IMR-90 (cell line): ENCODE results near the gene MBOAT1. TPM values are rescaled to one million over a fixed set of nuclear protein-coding genes. Genes with fewer than 3 reads are reported as not detected.

Experiments
- ATAC-seq: fragments of 200-7000 bp; cut with Tn5 transposase; 2 replicates; pipeline ENCODE4 v1.9.1; 2020; ENCODE audit warnings: low read depth, mild to moderate bottlenecking, moderate library complexity
- BruUV-seq: library from RNA; stranded (reverse); fragments of 400-500 nt; replicated peaks from 2 replicates; lab custom pipeline; 2021; lab: Mats Ljungman, UMichigan
- CTCF ChIA-PET: fragments of 300-600 bp; formaldehyde crosslinking; extraction: SDS; loops from one replicate; lab custom pipeline; 2021; ENCODE audit warnings: antibody characterized with exemption; lab: Yijun Ruan, JAX
- POLR2A ChIA-PET: fragments of 300-600 bp; sonication (Branson Sonifier 250); formaldehyde crosslinking; loops from one replicate; lab custom pipeline; 2022; ENCODE audit warnings: antibody characterized with exemption; ENCODE audit not compliant: unreplicated experiment; lab: Charles Lee
- DNase-seq: peaks from one replicate; pipeline ENCODE4 v3.0.0; 2013
- H2AFZ ChIP-seq: replicated peaks from 2 replicates; pipeline ENCODE3; 2013; ENCODE audit warnings: low read length, mild to moderate bottlenecking; ENCODE audit not compliant: poor library complexity
- H2AK5ac ChIP-seq: 2 replicates; pipeline ENCODE4 v1.6.1; 2013; ENCODE audit warnings: low read depth, low read length, inconsistent platforms
- H2AK9ac ChIP-seq: replicated peaks from 2 replicates; pipeline ENCODE3; 2013; ENCODE audit warnings: mild to moderate bottlenecking, low read depth, low read length, moderate library complexity; ENCODE audit not compliant: poor library complexity
- H2BK120ac ChIP-seq: 2 replicates; pipeline ENCODE4 v1.6.1; 2013; ENCODE audit warnings: low read depth, low read length, inconsistent platforms
- H2BK15ac ChIP-seq: 3 replicates; pipeline ENCODE4 v1.6.1; 2013; ENCODE audit warnings: low read depth, low read length, inconsistent platforms
- H2BK20ac ChIP-seq: 2 replicates; pipeline ENCODE4 v1.6.1; 2013; ENCODE audit warnings: low read depth, mild to moderate bottlenecking, inconsistent platforms, low read length, moderate library complexity
- H2BK5ac ChIP-seq: 2 replicates; pipeline ENCODE4 v1.6.1; 2013; ENCODE audit warnings: mild to moderate bottlenecking, low read depth, low read length, inconsistent platforms; ENCODE audit not compliant: poor library complexity, severe bottlenecking
- H3K14ac ChIP-seq: replicated peaks from 2 replicates; pipeline ENCODE4 v1.6.1; 2013; ENCODE audit warnings: low read depth, low read length, inconsistent platforms
- H3K18ac ChIP-seq: 2 replicates; pipeline ENCODE4 v1.6.1; 2013; ENCODE audit warnings: low read depth, low read length, control low read depth
- H3K23ac ChIP-seq: 2 replicates; pipeline ENCODE4 v1.6.1; 2013; ENCODE audit warnings: low read depth, low read length, inconsistent platforms
- H3K27ac ChIP-seq: 2 replicates; pipeline ENCODE4 v1.5.1; 2013; ENCODE audit warnings: mild to moderate bottlenecking, control low read depth, low read length; ENCODE audit not compliant: insufficient read depth
- H3K27me3 ChIP-seq: 2 replicates; pipeline ENCODE4 v1.6.1; 2013; ENCODE audit warnings: low read length; ENCODE audit not compliant: control insufficient read depth, insufficient read depth
- H3K36me3 ChIP-seq: 2 replicates; pipeline ENCODE4 v1.6.1; 2013; ENCODE audit warnings: low read length, mixed read lengths; ENCODE audit not compliant: control insufficient read depth, insufficient read depth
- H3K4ac ChIP-seq: 2 replicates; pipeline ENCODE4 v1.6.1; 2013; ENCODE audit warnings: low read depth, low read length, inconsistent platforms
- H3K4me1 ChIP-seq: 2 replicates; pipeline ENCODE4 v1.6.1; 2013; ENCODE audit warnings: low read length, mixed read lengths; ENCODE audit not compliant: control insufficient read depth, insufficient read depth
- H3K4me2 ChIP-seq: 2 replicates; pipeline ENCODE4 v1.6.1; 2013; ENCODE audit warnings: low read depth, mild to moderate bottlenecking, control low read depth, low read length, moderate library complexity
- H3K4me3 ChIP-seq: 2 replicates; pipeline ENCODE4 v1.5.1; 2013; ENCODE audit warnings: low read depth, mild to moderate bottlenecking, control low read depth, low read length, moderate library complexity; ENCODE audit not compliant: insufficient read depth
- H3K56ac ChIP-seq: 2 replicates; pipeline ENCODE4 v1.6.1; 2013; ENCODE audit warnings: low read length, inconsistent platforms; ENCODE audit not compliant: insufficient read depth; ENCODE audit errors: extremely low read depth
- H3K79me1 ChIP-seq, 2 experiments: 2 replicates each; pipeline ENCODE4 v1.6.1; 2013; ENCODE audit warnings: low read length in 2 of 2, inconsistent platforms in 1 of 2, low read depth in 1 of 2
- H3K9ac ChIP-seq: 2 replicates; pipeline ENCODE4 v1.6.1; 2013; ENCODE audit warnings: low read depth, low read length, control low read depth
- H3K9me1 ChIP-seq: 2 replicates; pipeline ENCODE4 v1.6.1; 2013; ENCODE audit warnings: low read length, inconsistent platforms; ENCODE audit not compliant: insufficient read depth
- H3K9me3 ChIP-seq: 2 replicates; pipeline ENCODE4 v1.6.1; 2013; ENCODE audit warnings: low read length; ENCODE audit not compliant: control insufficient read depth, insufficient read depth
- H4K20me1 ChIP-seq: 2 replicates; pipeline ENCODE4 v1.6.1; 2013; ENCODE audit warnings: low read length, inconsistent platforms; ENCODE audit not compliant: insufficient read depth
- H4K5ac ChIP-seq: 2 replicates; pipeline ENCODE4 v1.6.1; 2013; ENCODE audit warnings: mild to moderate bottlenecking, low read depth, low read length, control low read depth
- H4K8ac ChIP-seq, 2 experiments: 2 replicates each; pipeline ENCODE4 v1.6.1; 2013; ENCODE audit warnings: low read depth in 2 of 2, low read length in 2 of 2, control low read depth in 1 of 2, inconsistent platforms in 1 of 2
- H4K91ac ChIP-seq: 2 replicates; pipeline ENCODE4 v1.6.1; 2013; ENCODE audit warnings: low read depth, low read length, inconsistent platforms; ENCODE audit not compliant: insufficient read depth
- BHLHE40 ChIP-seq: fragments of 150-350 bp; IDR thresholded peaks from 2 replicates; pipeline ENCODE4 v1.6.1; 2016; ENCODE audit warnings: mild to moderate bottlenecking, low read depth, low read length
- CHD1 ChIP-seq: IDR thresholded peaks from 2 replicates; pipeline ENCODE4 v1.6.1; 2012; ENCODE audit warnings: low read depth, low read length, improper control_type of control experiment
- FOS ChIP-seq: fragments of 150-350 bp; IDR thresholded peaks from 2 replicates; pipeline ENCODE4 v1.6.1; 2016; ENCODE audit warnings: low read depth, low read length
- MAZ ChIP-seq: IDR thresholded peaks from 2 replicates; pipeline ENCODE4 v1.6.1; 2012; ENCODE audit warnings: low read depth, mild to moderate bottlenecking, low read length, improper control_type of control experiment, moderate library complexity, borderline replicate concordance
- MXI1 ChIP-seq: IDR thresholded peaks from 2 replicates; pipeline ENCODE4 v1.6.1; 2012; ENCODE audit warnings: low read depth, mild to moderate bottlenecking, low read length, moderate library complexity, borderline replicate concordance
- NFE2L2 ChIP-seq: fragments of 150-350 bp; IDR thresholded peaks from 2 replicates; pipeline ENCODE4 v1.6.1; 2016; ENCODE audit warnings: low read depth, mild to moderate bottlenecking, low read length
- POLR2A ChIP-seq: IDR thresholded peaks from 2 replicates; pipeline ENCODE4 v1.6.1; 2012; ENCODE audit warnings: mild to moderate bottlenecking, low read depth, low read length
- RAD21 ChIP-seq: IDR thresholded peaks from 2 replicates; pipeline ENCODE4 v1.6.1; 2012; ENCODE audit warnings: low read length, improper control_type of control experiment
- RCOR1 ChIP-seq: IDR thresholded peaks from 2 replicates; pipeline ENCODE4 v1.6.1; 2012; ENCODE audit warnings: mild to moderate bottlenecking, low read length, improper control_type of control experiment; ENCODE audit not compliant: insufficient replicate concordance
- RFX5 ChIP-seq: IDR thresholded peaks from 2 replicates; pipeline ENCODE4 v1.8.0; 2012; ENCODE audit warnings: low read depth, mild to moderate bottlenecking, low read length, moderate library complexity
- SMC3 ChIP-seq: fragments of 150-350 bp; IDR thresholded peaks from 2 replicates; pipeline ENCODE4 v1.6.1; 2016; ENCODE audit warnings: low read depth, mild to moderate bottlenecking, antibody characterized with exemption, low read length, moderate library complexity
- WGBS, 2 experiments: methylation state at CpG; one replicate each; pipeline versions ENCODE4 v1.1.5 to v1.1.7; 2013; ENCODE audit warnings: missing lambda C conversion rate in 2 of 2; ENCODE audit not compliant: insufficient read length in 1 of 2; ENCODE audit errors: extremely low coverage in 2 of 2; 5-methylcytosine and 5-hydroxymethylcytosine counted together
- dilution Hi-C: fragments of 300-500 bp; cut with HindIII; formaldehyde crosslinking; loops from one replicate; pipeline ENCODE4 v1.14.3; 2018; ENCODE audit warnings: low sequenced_read_pairs; ENCODE audit not compliant: unreplicated experiment
- in situ Hi-C: fragments of 300-500 bp; cut with MboI; formaldehyde crosslinking; loops from 3 replicates; pipeline ENCODE4 v1.14.3; 2019; ENCODE audit warnings: low sequenced_read_pairs, inconsistent platforms, mixed read lengths
- intact Hi-C: fragments of 100-400 bp; cut with micrococcal nuclease; formaldehyde crosslinking; loops from 2 replicates; pipeline ENCODE4 v1.10.0; 2022
- polyA plus RNA-seq, 3 experiments: library from polyadenylated mRNA; depleted of rRNA; stranded (reverse); fragments of >200 nt; gene quantifications; 2 replicates each; pipeline ENCODE4 v1.2.3, GENCODE V29; 2012; ENCODE audit warnings: low replicate concordance in 1 of 3
- total RNA-seq: library from RNA; depleted of rRNA; stranded (reverse); fragments of >200 nt; gene quantifications from 2 replicates; pipeline ENCODE4 v1.2.3, GENCODE V29; 2012
- TF ChIP-seq, protein P1 (sequence below): conservative IDR thresholded peaks from 2 replicates; pipeline ENCODE4 v1.5.1; 2012; ENCODE audit warnings: mild to moderate bottlenecking, low read depth, low read length, improper control_type of control experiment
- TF ChIP-seq, protein P2 (sequence below): fragments of 150-350 bp; IDR thresholded peaks from 2 replicates; pipeline ENCODE4 v1.6.1; 2016; ENCODE audit warnings: low read depth, mild to moderate bottlenecking, low read length, moderate library complexity, borderline replicate concordance
- TF ChIP-seq, protein P3 (sequence below): fragments of 150-350 bp; IDR thresholded peaks from 2 replicates; pipeline ENCODE4 v1.6.1; 2017; ENCODE audit warnings: mild to moderate bottlenecking, antibody characterized with exemption, low read length, low read depth

The MBOAT1 gene
- total and polyA plus RNA-seq, 2 of the 4 experiments (the other 2 are of a cell fraction): 1.6 to 4.7 TPM

DNA sequence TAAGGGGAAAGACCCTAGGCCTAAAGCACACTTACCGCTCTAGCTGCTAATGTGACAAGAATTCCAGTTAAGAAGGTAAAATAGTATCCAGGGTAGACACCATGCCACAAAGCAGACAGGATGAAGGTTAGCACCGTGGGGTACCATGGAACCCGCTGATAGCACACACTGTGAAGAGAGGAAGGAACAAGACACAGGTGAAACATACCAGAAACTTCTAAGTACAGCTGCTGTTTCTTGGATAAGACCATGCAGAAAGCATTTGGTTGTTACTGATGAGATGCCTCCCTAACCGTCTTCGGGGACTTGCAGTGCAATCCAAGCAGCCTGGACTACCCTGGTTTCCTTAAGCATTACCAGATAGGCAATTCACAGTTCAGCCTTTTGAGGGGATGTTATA lies 99.4 kb downstream of the MBOAT1 start:
- no peak overlapping the region for H4K8ac ChIP-seq
- no peak overlapping the region for H3K9ac ChIP-seq
- POLR2A ChIA-PET: no interaction called here
- H2AK5ac ChIP-seq: no peak overlapping the region
- no peak overlapping the region for H3K23ac ChIP-seq
- no peak overlapping the region for H2BK5ac ChIP-seq
- no CpG with 5 or more reads among the region's 5 CpGs for WGBS, 2 experiments
- TF ChIP-seq, protein P1, sequence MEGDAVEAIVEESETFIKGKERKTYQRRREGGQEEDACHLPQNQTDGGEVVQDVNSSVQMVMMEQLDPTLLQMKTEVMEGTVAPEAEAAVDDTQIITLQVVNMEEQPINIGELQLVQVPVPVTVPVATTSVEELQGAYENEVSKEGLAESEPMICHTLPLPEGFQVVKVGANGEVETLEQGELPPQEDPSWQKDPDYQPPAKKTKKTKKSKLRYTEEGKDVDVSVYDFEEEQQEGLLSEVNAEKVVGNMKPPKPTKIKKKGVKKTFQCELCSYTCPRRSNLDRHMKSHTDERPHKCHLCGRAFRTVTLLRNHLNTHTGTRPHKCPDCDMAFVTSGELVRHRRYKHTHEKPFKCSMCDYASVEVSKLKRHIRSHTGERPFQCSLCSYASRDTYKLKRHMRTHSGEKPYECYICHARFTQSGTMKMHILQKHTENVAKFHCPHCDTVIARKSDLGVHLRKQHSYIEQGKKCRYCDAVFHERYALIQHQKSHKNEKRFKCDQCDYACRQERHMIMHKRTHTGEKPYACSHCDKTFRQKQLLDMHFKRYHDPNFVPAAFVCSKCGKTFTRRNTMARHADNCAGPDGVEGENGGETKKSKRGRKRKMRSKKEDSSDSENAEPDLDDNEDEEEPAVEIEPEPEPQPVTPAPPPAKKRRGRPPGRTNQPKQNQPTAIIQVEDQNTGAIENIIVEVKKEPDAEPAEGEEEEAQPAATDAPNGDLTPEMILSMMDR: no peak
- TF ChIP-seq RFX5 (no peak), FOS (no peak), CHD1 (no peak), MXI1 (no peak), RCOR1 (no peak), NFE2L2 (no peak), POLR2A (no peak), MAZ (no peak), BHLHE40 (no peak), RAD21 (no peak), SMC3 (no peak)
- TF ChIP-seq, protein P2, sequence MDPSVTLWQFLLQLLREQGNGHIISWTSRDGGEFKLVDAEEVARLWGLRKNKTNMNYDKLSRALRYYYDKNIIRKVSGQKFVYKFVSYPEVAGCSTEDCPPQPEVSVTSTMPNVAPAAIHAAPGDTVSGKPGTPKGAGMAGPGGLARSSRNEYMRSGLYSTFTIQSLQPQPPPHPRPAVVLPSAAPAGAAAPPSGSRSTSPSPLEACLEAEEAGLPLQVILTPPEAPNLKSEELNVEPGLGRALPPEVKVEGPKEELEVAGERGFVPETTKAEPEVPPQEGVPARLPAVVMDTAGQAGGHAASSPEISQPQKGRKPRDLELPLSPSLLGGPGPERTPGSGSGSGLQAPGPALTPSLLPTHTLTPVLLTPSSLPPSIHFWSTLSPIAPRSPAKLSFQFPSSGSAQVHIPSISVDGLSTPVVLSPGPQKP: no peak
- TF ChIP-seq, protein P3, sequence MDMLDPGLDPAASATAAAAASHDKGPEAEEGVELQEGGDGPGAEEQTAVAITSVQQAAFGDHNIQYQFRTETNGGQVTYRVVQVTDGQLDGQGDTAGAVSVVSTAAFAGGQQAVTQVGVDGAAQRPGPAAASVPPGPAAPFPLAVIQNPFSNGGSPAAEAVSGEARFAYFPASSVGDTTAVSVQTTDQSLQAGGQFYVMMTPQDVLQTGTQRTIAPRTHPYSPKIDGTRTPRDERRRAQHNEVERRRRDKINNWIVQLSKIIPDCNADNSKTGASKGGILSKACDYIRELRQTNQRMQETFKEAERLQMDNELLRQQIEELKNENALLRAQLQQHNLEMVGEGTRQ: no peak
- no peaks in the 10 kb centered on the region for H4K20me1 ChIP-seq
- no peak overlapping the region for H3K14ac ChIP-seq
- H4K91ac ChIP-seq: no peak overlapping the region
- no peaks in the 10 kb centered on the region for H3K27me3 ChIP-seq
- H2BK20ac ChIP-seq: no peak overlapping the region
- H3K79me1 ChIP-seq: no peaks in the 10 kb centered on the region
- no peaks in the 10 kb centered on the region for H3K36me3 ChIP-seq
- no peak for ATAC-seq
- H2AFZ ChIP-seq: no peak overlapping the region
- 0 out of 2 replicates have a peak, but pooled peaks cover 2% of the 10 kb centered on the region for H3K4me1 ChIP-seq
- H3K4ac ChIP-seq: no peak overlapping the region
- no peaks in the 10 kb centered on the region for H3K9me3 ChIP-seq
- in situ Hi-C loops: no loop called here
- no peak overlapping the region for H2BK120ac ChIP-seq
- H3K4me3 ChIP-seq: no peak overlapping the region
- no peak overlapping the region for H3K27ac ChIP-seq
- no peak overlapping the region for H2BK15ac ChIP-seq
- DNase-seq: no peak
- CTCF ChIA-PET: no interaction called here
- H3K56ac ChIP-seq: no peak overlapping the region
- dilution Hi-C loops: no loop called here
- intact Hi-C loops: no loop called here
- H3K18ac ChIP-seq: no peak overlapping the region
- no peak overlapping the region for H3K4me2 ChIP-seq
- no peaks in the 10 kb centered on the region for H3K9me1 ChIP-seq
- no peak overlapping the region for H4K5ac ChIP-seq
- no TSS peak for BruUV-seq
- H2AK9ac ChIP-seq: no peak overlapping the region
